ENCODE data around the gene UBE2N. TPM values are rescaled to one million over a fixed set of nuclear protein-coding genes. Genes with fewer than 3 reads are reported as not detected.
A peak's percentile ranks its signal among the peaks of the same experiment; 100 is the strongest.

UBE2N gene
- total RNA-seq, 5 donors from 2014 or later (not counting 1 experiment from before 2014, with no cell fraction given): 66.3 to 81.7 (median 79.2) TPM

- ATAC-seq (replicated peaks in 1 of 4): no peak
Measured at GRCh38 chr12:93469386-93469785, 27.6 kb upstream of the UBE2N start.

GRCh38 chr12:93468008-93468371 lies 26.2 kb upstream of the UBE2N start:
- Histone ChIP-seq H3K27ac (ENCODE audit: low read length) (peak overlapping the region; percentile 72), H3K36me3 (ENCODE audit: control insufficient read depth in 2 of 2, extremely low read depth in 1 of 2, insufficient read depth in 1 of 2, low read length in 1 of 2) (peaks cover 0 to under 1% of the 10 kb centered on the region in 2 donors), H3K27me3 (replicated peaks in 1 of 2; ENCODE audit: control insufficient read depth in 2 of 2, extremely low read depth in 1 of 2, insufficient read depth in 2 of 2, low read length in 1 of 2) (no peaks in the 10 kb centered on the region), H3K9me3 (no peaks in the 10 kb centered on the region), H3K4me1 (ENCODE audit: control insufficient read depth in 1 of 2, extremely low read depth in 1 of 2, insufficient read depth in 2 of 2, low read length in 2 of 2) (peaks cover 7 to 18% of the 10 kb centered on the region in 2 experiments), H3K4me3 (ENCODE audit: control insufficient read depth in 1 of 2, extremely low read depth in 1 of 2, low read length in 1 of 2) (peak overlapping the region; percentile 67 to 91)
- Mint-ChIP-seq H3K4me1 (peaks cover 36 to 39% (median 39%) of the 10 kb centered on the region in 3 donors), H3K27me3 (no peaks in the 10 kb centered on the region), H3K36me3 (peaks cover 18% of the 10 kb centered on the region), H3K4me3 (peak overlapping the region; percentile 86 to 95 (median 91)), H3K9me3 (no peaks in the 10 kb centered on the region), H3K27ac (peak overlapping the region; percentile 83 to 95)
- 0% methylated on average over 4 of the region's 7 CpGs for WGBS (ENCODE audit: insufficient coverage)
- POLR2A ChIA-PET: interaction anchor here (0.6 to 1.9 kb wide), 3 partner anchors 25 to 1327 kb away, joined by 3 to 9 read pairs (median 3); partner anchors contain the start of gene UBE2N (in 1 of the 2)
- ATAC-seq (replicated peaks in 1 of 4): no peak
- DNase-seq: no peak
- CTCF ChIA-PET: interaction anchor here (0.5 to 1.9 kb wide), 12 partner anchors 26 to 1596 kb away, joined by 3 to 9 read pairs (median 4); partner anchors contain the start of gene UBE2N (in 1 of the 2)

More at GRCh38 chr12:93469386-93469785, 27.6 kb upstream of the UBE2N start:
- Histone ChIP-seq H3K27me3 (replicated peaks in 1 of 2; ENCODE audit: control insufficient read depth in 2 of 2, extremely low read depth in 1 of 2, insufficient read depth in 2 of 2, low read length in 1 of 2) (no peaks in the 10 kb centered on the region), H3K9me3 (no peaks in the 10 kb centered on the region), H3K4me3 (ENCODE audit: control insufficient read depth in 1 of 2, extremely low read depth in 1 of 2, low read length in 1 of 2) (no peak overlapping the region), H3K36me3 (ENCODE audit: control insufficient read depth in 2 of 2, extremely low read depth in 1 of 2, insufficient read depth in 1 of 2, low read length in 1 of 2) (peaks cover 0 to 10% of the 10 kb centered on the region in 2 donors), H3K27ac (ENCODE audit: low read length) (no peak overlapping the region), H3K4me1 (ENCODE audit: control insufficient read depth in 1 of 2, extremely low read depth in 1 of 2, insufficient read depth in 2 of 2, low read length in 2 of 2) (peaks cover 7 to 18% of the 10 kb centered on the region in 2 experiments)
- peak overlapping the region in 1 of 3 donors; percentile 95 for H3K4me3 Mint-ChIP-seq
- no peak overlapping the region for H3K27ac Mint-ChIP-seq
- H3K27me3 Mint-ChIP-seq: no peaks in the 10 kb centered on the region
- peaks cover 36 to 39% (median 39%) of the 10 kb centered on the region in 3 donors for H3K4me1 Mint-ChIP-seq
- peaks cover 18% of the 10 kb centered on the region for H3K36me3 Mint-ChIP-seq
- H3K9me3 Mint-ChIP-seq: no peaks in the 10 kb centered on the region
- DNase-seq: no peak
- POLR2A ChIA-PET: interaction anchor here in 1 of 2 donors (0.7 kb wide), 1 partner anchor 27 kb away, joined by 3 read pairs; no protein-coding TSS in a partner anchor
- CTCF ChIA-PET: interaction anchor here in 1 of 2 donors (0.6 kb wide), 1 partner anchor 17 kb away, joined by 8 read pairs; no protein-coding TSS in a partner anchor

GRCh38 chr12:93467351-93468007 lies 25.7 kb upstream of the UBE2N start, which contains the start of gene MRPL42:
MRPL42 (plus strand) TSS chr12:93467514; CDS start chr12:93469286, 1,772 bp downstream.
- no peaks in the 10 kb centered on the region for H3K27me3 ChIP-seq (replicated peaks in 1 of 2; ENCODE audit: control insufficient read depth in 2 of 2, extremely low read depth in 1 of 2, insufficient read depth in 2 of 2, low read length in 1 of 2)
- H3K4me1 Mint-ChIP-seq: peaks cover 34 to 39% (median 37%) of the 10 kb centered on the region in 3 donors
- H3K4me3 ChIP-seq (ENCODE audit: control insufficient read depth in 1 of 2, extremely low read depth in 1 of 2, low read length in 1 of 2): peak within 1 kb of the TSS; percentile 67 to 91
- peaks cover 7 to 18% of the 10 kb centered on the region in 2 experiments for H3K4me1 ChIP-seq (ENCODE audit: control insufficient read depth in 1 of 2, extremely low read depth in 1 of 2, insufficient read depth in 2 of 2, low read length in 2 of 2)
- no peaks in the 10 kb centered on the region for H3K36me3 ChIP-seq (ENCODE audit: control insufficient read depth in 2 of 2, extremely low read depth in 1 of 2, insufficient read depth in 1 of 2, low read length in 1 of 2)
- no peaks in the 10 kb centered on the region for H3K9me3 ChIP-seq
- ATAC-seq (replicated peaks in 1 of 4) (peak; percentile 92 to 97 (median 94)), DNase-seq (peak; percentile 80 to 95 (median 90))
- H3K27ac Mint-ChIP-seq: peak within 1 kb of the TSS; percentile 83 to 95
- peaks cover 18% of the 10 kb centered on the region for H3K36me3 Mint-ChIP-seq
- peak within 1 kb of the TSS; percentile 72 for H3K27ac ChIP-seq (ENCODE audit: low read length)
- POLR2A ChIA-PET: interaction anchor here (0.5 to 1.9 kb wide), 7 partner anchors 22 to 1326 kb away, joined by 3 to 12 read pairs (median 6); partner anchors contain the start of gene UBE2N (in 1 of the 2)
- H3K9me3 Mint-ChIP-seq: no peaks in the 10 kb centered on the region
- no peaks in the 10 kb centered on the region for H3K27me3 Mint-ChIP-seq
- H3K4me3 Mint-ChIP-seq: peak within 1 kb of the TSS; percentile 86 to 95 (median 91)
- CTCF ChIA-PET: interaction anchor here (0.5 to 1.9 kb wide), 25 partner anchors 16 to 1597 kb away, joined by 3 to 9 read pairs (median 4); partner anchors contain the start of gene UBE2N (in 1 of the 2)
- WGBS (ENCODE audit: insufficient coverage): 0% methylated on average over 27 of the region's 36 CpGs

- H3K9me3 Mint-ChIP-seq: no peaks in the 10 kb centered on the region
- peak in 3 of 4 experiments; percentile 14 to 28 (median 21) for ATAC-seq (replicated peaks in 1 of 4)
- H3K4me1 Mint-ChIP-seq: peaks cover 33 to 39% (median 34%) of the 10 kb centered on the region in 3 donors
- no peaks in the 10 kb centered on the region for H3K27me3 ChIP-seq (replicated peaks in 1 of 2; ENCODE audit: control insufficient read depth in 2 of 2, extremely low read depth in 1 of 2, insufficient read depth in 2 of 2, low read length in 1 of 2)
- H3K4me3 Mint-ChIP-seq: peak overlapping the region; percentile 86 to 95 (median 91)
- H3K27me3 Mint-ChIP-seq: no peaks in the 10 kb centered on the region
- no peaks in the 10 kb centered on the region for H3K9me3 ChIP-seq
- ChIA-PET POLR2A (interaction anchor here (0.5 to 1.9 kb wide), 6 partner anchors 21 to 1541 kb away, joined by 3 to 12 read pairs (median 7); partner anchors contain the start of gene UBE2N (in 1 of the 2)), CTCF (interaction anchor here (0.5 to 1.9 kb wide), 20 partner anchors 17 to 1249 kb away, joined by 3 to 9 read pairs (median 4); no protein-coding TSS in a partner anchor)
- no peaks in the 10 kb centered on the region for H3K36me3 ChIP-seq (ENCODE audit: control insufficient read depth in 2 of 2, extremely low read depth in 1 of 2, insufficient read depth in 1 of 2, low read length in 1 of 2)
- peak overlapping the region; percentile 72 for H3K27ac ChIP-seq (ENCODE audit: low read length)
- peaks cover 7 to 17% of the 10 kb centered on the region in 2 experiments for H3K4me1 ChIP-seq (ENCODE audit: control insufficient read depth in 1 of 2, extremely low read depth in 1 of 2, insufficient read depth in 2 of 2, low read length in 2 of 2)
- DNase-seq: no peak
- 87% methylated on average over 3 of the region's 9 CpGs for WGBS (ENCODE audit: insufficient coverage)
- H3K27ac Mint-ChIP-seq: peak overlapping the region; percentile 83 to 95
- peaks cover 15% of the 10 kb centered on the region for H3K36me3 Mint-ChIP-seq
- H3K4me3 ChIP-seq (ENCODE audit: control insufficient read depth in 1 of 2, extremely low read depth in 1 of 2, low read length in 1 of 2): peak overlapping the region; percentile 67 to 91
Measured at GRCh38 chr12:93466625-93467350, 25.0 kb upstream of the UBE2N start.

- Histone ChIP-seq H3K27ac (ENCODE audit: low read length) (no peak overlapping the region), H3K9me3 (no peaks in the 10 kb centered on the region), H3K27me3 (replicated peaks in 1 of 2; ENCODE audit: control insufficient read depth in 2 of 2, extremely low read depth in 1 of 2, insufficient read depth in 2 of 2, low read length in 1 of 2) (no peaks in the 10 kb centered on the region), H3K36me3 (ENCODE audit: control insufficient read depth in 2 of 2, extremely low read depth in 1 of 2, insufficient read depth in 1 of 2, low read length in 1 of 2) (no peaks in the 10 kb centered on the region), H3K4me3 (ENCODE audit: control insufficient read depth in 1 of 2, extremely low read depth in 1 of 2, low read length in 1 of 2) (no peak overlapping the region), H3K4me1 (ENCODE audit: control insufficient read depth in 1 of 2, extremely low read depth in 1 of 2, insufficient read depth in 2 of 2, low read length in 2 of 2) (peaks cover 7 to 17% of the 10 kb centered on the region in 2 experiments)
- WGBS (ENCODE audit: insufficient coverage): 90% methylated on average over 2 of the region's 5 CpGs
- no peaks in the 10 kb centered on the region for H3K27me3 Mint-ChIP-seq
- peaks cover 9% of the 10 kb centered on the region for H3K36me3 Mint-ChIP-seq
- CTCF ChIA-PET: interaction anchor here in 1 of 2 donors (0.5 to 1.3 kb wide), 3 partner anchors 634 to 699 kb away, joined by 3 to 4 read pairs (median 4); no protein-coding TSS in a partner anchor
- POLR2A ChIA-PET: interaction anchor here (0.5 to 0.6 kb wide), 3 partner anchors 13 to 1542 kb away, joined by 3 to 5 read pairs (median 4); no protein-coding TSS in a partner anchor
- H3K4me1 Mint-ChIP-seq: peaks cover 33 to 37% (median 34%) of the 10 kb centered on the region in 3 donors
- DNase-seq: no peak
- H3K4me3 Mint-ChIP-seq: peak overlapping the region in 2 of 3 donors; percentile 41 to 44
- no peak for ATAC-seq (replicated peaks in 1 of 4)
- H3K27ac Mint-ChIP-seq: no peak overlapping the region
- no peaks in the 10 kb centered on the region for H3K9me3 Mint-ChIP-seq
Measured at GRCh38 chr12:93465841-93466240, 24.1 kb upstream of the UBE2N start.

Data from T-cell (primary cell).